K562 (cell line): ENCODE data around the gene VPS13D. TPM values are rescaled to one million over a fixed set of nuclear protein-coding genes. Genes with fewer than 3 reads are reported as not detected.
A peak's percentile ranks its signal among the peaks of the same experiment; 100 is the strongest.

Experiments
- KLF16 ChIP-seq: IDR thresholded peaks from 2 replicates; pipeline ENCODE4 v1.6.1; 2016; ENCODE audit warnings: antibody characterized with exemption
- MCM3 ChIP-seq: fragments of 450-650 bp; IDR thresholded peaks from 2 replicates; pipeline ENCODE4 v1.6.1; 2016
- NEUROD1 ChIP-seq: fragments of 150-350 bp; IDR thresholded peaks from 2 replicates; pipeline ENCODE4 v1.6.1; 2014; ENCODE audit warnings: borderline replicate concordance, low read length, low read depth; ENCODE audit not compliant: partially characterized antibody
- NR2C2 ChIP-seq, 2 experiments: fragments of 200-800 bp in 1 of 2; sonication (Bioruptor generic) in 1 of 2; sonication (generic) in 1 of 2; formaldehyde crosslinking in 1 of 2; IDR thresholded peaks; 2 replicates each; pipeline versions ENCODE4 v1.6.1 to v1.8.0; 2016 to 2022; ENCODE audit warnings: mild to moderate bottlenecking in 1 of 2, missing compliant biosample characterization in 1 of 2, missing genetic modification characterization in 1 of 2, missing genetic modification reagents in 1 of 2
- RCOR1 ChIP-seq, 2 experiments: IDR thresholded peaks; 2 replicates each; pipeline ENCODE4 v1.6.1; 2012; ENCODE audit warnings: low read depth in 2 of 2, low read length in 2 of 2, borderline replicate concordance in 1 of 2, improper control_type of control experiment in 1 of 2
- RFX5 ChIP-seq: IDR thresholded peaks from 2 replicates; pipeline ENCODE4 v1.6.1; 2011; ENCODE audit warnings: low read depth, mild to moderate bottlenecking, improper control_type of control experiment, low read length
- SRSF1 ChIP-seq: fragments of 200-400 bp; formaldehyde crosslinking; IDR thresholded peaks from 2 replicates; pipeline ENCODE4 v1.6.1; 2017; ENCODE audit warnings: mild to moderate bottlenecking, low read depth, low read length, moderate library complexity
- TCFL5 ChIP-seq: fragments of 250-450 bp; sonication (Bioruptor Pico); conservative IDR thresholded peaks from 2 replicates; pipeline ENCODE4 v1.6.1; 2021; ENCODE audit warnings: mild to moderate bottlenecking, moderate library complexity, matching md5 sums
- ZNF184 ChIP-seq: sonication (generic); formaldehyde crosslinking; IDR thresholded peaks from 2 replicates; pipeline ENCODE4 v1.5.0; 2020; ENCODE audit warnings: missing genetic modification reagents
- ZNF695 ChIP-seq: fragments of 450-650 bp; formaldehyde crosslinking; IDR thresholded peaks from 2 replicates; pipeline ENCODE4 v1.4.0; 2020; ENCODE audit warnings: mild to moderate bottlenecking, moderate library complexity
- polyA plus RNA-seq, 8 experiments: library from polyadenylated mRNA; depleted of rRNA in 4 of 8; stranded (reverse) in 5 of 8; unstranded in 3 of 8; fragments of >200 nt; fragmentation: Nextera tagmentation in 2 of 8; fragmentation: Illumina TruSeq in 1 of 8; extraction: Ambion mirVana in 2 of 8; extraction: Trizol in 1 of 8; gene quantifications; 2 replicates each; pipeline versions ENCODE4 v1.2.1 to v1.2.3, GENCODE V29; 2011 to 2014; ENCODE audit warnings: inconsistent platforms in 1 of 8, missing spikeins in 1 of 8
- total RNA-seq, 7 experiments: library from RNA; depleted of rRNA in 6 of 7; stranded (reverse); fragments of >200 nt in 6 of 7; fragmentation: Illumina TruSeq in 2 of 7; extraction: Trizol in 2 of 7; gene quantifications; 2 replicates each; pipeline versions ENCODE4 v1.2.1 to v1.2.3, GENCODE V29; 2011 to 2021; ENCODE audit warnings: low replicate concordance in 1 of 7
- TF ChIP-seq, protein P1 (sequence below): fragments of 450-650 bp; IDR thresholded peaks from 2 replicates; pipeline ENCODE4 v1.6.1; 2016; ENCODE audit warnings: low read depth
- TF ChIP-seq, protein P2 (sequence below), 2 experiments: IDR thresholded peaks in 1 of 2; conservative IDR thresholded peaks in 1 of 2; 2 replicates each; pipeline ENCODE4 v1.6.1; 2016; ENCODE audit warnings: low read depth in 2 of 2, mild to moderate bottlenecking in 1 of 2, missing compliant biosample characterization in 1 of 2, missing genetic modification characterization in 1 of 2, moderate library complexity in 1 of 2
- TF ChIP-seq, protein P3 (sequence below): fragments of 450-650 bp; formaldehyde crosslinking; IDR thresholded peaks from 2 replicates; pipeline ENCODE4 v1.4.0; 2022; ENCODE audit warnings: mild to moderate bottlenecking, moderate library complexity
- TF ChIP-seq, protein P4 (sequence below): sonication (generic); formaldehyde crosslinking; IDR thresholded peaks from 2 replicates; pipeline ENCODE4 v1.5.0; 2020; ENCODE audit warnings: missing genetic modification reagents

VPS13D gene
- total and polyA plus RNA-seq, 9 of the 15 experiments (the other 6 are each of a cell fraction or from before 2014, with no cell fraction given): 6.1 to 51.5 (median 38.5) TPM

DNA sequence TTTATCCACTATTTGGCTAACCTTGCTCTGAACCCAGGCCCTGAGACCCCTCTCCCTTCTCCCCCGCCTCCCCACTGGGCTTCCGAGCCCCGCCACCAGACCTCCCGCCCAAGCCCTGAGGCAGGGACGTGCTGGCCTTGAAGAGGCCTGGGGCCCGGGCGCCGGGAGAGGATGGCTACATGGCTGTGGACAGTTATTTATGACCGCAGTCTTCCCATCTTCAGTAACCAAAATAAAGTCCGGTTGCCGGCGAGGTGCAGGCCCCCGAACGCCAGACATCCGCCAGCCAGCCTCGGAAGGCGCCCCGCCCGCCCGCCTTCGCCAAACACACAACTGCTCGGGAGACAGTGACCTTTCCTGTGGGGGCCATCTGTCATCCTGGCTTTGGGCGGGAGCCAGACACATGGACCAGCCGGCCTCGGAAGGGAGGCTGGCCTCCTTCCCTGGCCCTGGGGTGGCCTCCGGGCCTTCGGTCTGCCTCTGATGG, 319.2 kb downstream of the VPS13D start (continued):
- TF ChIP-seq SRSF1 (no peak), MCM3 (no peak), RCOR1 (IDR thresholded peaks at IDR 0.05; ENCODE audit: borderline replicate concordance in 1 of 2, low read depth in 2 of 2, low read length in 2 of 2) (peak in 1 of 2 experiments; percentile 38; a peak in 1 of 4 replicates), ZNF184 (no peak), ZNF695 (no peak; the same call in 1 of the 2 replicates), RFX5 (no peak), TCFL5 (CRISPR knock-in tag) (no peak), NR2C2 (CRISPR knock-in tag; IDR thresholded peaks at IDR 0.05) (no peak), NR2C2 (tag; IDR thresholded peaks at IDR 0.05) (no peak; the same call in 1 of the 2 replicates), KLF16 (no peak), NEUROD1 (no peak)
- TF ChIP-seq, protein P1, sequence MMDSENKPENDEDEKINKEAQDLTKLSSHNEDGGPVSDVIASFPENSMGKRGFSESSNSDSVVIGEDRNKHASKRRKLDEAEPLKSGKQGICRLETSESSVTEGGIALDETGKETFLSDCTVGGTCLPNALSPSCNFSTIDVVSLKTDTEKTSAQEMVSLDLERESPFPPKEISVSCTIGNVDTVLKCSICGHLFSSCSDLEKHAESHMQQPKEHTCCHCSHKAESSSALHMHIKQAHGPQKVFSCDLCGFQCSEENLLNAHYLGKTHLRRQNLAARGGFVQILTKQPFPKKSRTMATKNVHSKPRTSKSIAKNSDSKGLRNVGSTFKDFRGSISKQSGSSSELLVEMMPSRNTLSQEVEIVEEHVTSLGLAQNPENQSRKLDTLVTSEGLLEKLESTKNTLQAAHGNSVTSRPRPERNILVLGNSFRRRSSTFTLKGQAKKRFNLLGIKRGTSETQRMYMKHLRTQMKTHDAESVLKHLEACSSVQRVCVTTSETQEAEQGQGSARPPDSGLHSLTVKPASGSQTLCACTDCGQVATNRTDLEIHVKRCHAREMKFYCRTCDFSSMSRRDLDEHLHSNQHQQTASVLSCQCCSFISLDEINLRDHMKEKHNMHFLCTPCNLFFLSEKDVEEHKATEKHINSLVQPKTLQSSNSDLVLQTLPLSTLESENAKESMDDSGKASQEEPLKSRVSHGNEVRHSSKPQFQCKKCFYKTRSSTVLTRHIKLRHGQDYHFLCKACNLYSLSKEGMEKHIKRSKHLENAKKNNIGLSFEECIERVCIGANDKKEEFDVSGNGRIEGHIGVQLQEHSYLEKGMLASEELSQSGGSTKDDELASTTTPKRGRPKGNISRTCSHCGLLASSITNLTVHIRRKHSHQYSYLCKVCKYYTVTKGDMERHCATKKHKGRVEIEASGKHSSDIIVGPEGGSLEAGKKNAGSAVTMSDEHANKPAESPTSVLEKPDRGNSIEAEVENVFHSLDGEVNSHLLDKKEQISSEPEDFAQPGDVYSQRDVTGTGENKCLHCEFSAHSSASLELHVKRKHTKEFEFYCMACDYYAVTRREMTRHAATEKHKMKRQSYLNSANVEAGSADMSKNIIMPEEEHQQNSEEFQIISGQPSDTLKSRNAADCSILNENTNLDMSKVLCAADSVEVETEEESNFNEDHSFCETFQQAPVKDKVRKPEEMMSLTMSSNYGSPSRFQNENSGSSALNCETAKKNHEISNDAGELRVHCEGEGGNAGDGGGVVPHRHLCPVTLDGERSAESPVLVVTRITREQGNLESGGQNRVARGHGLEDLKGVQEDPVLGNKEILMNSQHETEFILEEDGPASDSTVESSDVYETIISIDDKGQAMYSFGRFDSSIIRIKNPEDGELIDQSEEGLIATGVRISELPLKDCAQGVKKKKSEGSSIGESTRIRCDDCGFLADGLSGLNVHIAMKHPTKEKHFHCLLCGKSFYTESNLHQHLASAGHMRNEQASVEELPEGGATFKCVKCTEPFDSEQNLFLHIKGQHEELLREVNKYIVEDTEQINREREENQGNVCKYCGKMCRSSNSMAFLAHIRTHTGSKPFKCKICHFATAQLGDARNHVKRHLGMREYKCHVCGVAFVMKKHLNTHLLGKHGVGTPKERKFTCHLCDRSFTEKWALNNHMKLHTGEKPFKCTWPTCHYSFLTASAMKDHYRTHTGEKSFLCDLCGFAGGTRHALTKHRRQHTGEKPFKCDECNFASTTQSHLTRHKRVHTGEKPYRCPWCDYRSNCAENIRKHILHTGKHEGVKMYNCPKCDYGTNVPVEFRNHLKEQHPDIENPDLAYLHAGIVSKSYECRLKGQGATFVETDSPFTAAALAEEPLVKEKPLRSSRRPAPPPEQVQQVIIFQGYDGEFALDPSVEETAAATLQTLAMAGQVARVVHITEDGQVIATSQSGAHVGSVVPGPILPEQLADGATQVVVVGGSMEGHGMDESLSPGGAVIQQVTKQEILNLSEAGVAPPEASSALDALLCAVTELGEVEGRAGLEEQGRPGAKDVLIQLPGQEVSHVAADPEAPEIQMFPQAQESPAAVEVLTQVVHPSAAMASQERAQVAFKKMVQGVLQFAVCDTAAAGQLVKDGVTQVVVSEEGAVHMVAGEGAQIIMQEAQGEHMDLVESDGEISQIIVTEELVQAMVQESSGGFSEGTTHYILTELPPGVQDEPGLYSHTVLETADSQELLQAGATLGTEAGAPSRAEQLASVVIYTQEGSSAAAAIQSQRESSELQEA: no peak
- TF ChIP-seq, protein P2, sequence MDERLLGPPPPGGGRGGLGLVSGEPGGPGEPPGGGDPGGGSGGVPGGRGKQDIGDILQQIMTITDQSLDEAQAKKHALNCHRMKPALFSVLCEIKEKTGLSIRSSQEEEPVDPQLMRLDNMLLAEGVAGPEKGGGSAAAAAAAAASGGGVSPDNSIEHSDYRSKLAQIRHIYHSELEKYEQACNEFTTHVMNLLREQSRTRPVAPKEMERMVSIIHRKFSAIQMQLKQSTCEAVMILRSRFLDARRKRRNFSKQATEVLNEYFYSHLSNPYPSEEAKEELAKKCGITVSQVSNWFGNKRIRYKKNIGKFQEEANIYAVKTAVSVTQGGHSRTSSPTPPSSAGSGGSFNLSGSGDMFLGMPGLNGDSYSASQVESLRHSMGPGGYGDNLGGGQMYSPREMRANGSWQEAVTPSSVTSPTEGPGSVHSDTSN (CRISPR knock-in tag; IDR thresholded peaks at IDR 0.05; ENCODE audit: low read depth): no peak
- TF ChIP-seq, protein P2 (tag; conservative IDR thresholded peaks at IDR 0.05; ENCODE audit: low read depth): peak; percentile 69
- TF ChIP-seq, protein P3, sequence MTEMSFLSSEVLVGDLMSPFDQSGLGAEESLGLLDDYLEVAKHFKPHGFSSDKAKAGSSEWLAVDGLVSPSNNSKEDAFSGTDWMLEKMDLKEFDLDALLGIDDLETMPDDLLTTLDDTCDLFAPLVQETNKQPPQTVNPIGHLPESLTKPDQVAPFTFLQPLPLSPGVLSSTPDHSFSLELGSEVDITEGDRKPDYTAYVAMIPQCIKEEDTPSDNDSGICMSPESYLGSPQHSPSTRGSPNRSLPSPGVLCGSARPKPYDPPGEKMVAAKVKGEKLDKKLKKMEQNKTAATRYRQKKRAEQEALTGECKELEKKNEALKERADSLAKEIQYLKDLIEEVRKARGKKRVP (CRISPR knock-in tag): no peak
- TF ChIP-seq, protein P4, sequence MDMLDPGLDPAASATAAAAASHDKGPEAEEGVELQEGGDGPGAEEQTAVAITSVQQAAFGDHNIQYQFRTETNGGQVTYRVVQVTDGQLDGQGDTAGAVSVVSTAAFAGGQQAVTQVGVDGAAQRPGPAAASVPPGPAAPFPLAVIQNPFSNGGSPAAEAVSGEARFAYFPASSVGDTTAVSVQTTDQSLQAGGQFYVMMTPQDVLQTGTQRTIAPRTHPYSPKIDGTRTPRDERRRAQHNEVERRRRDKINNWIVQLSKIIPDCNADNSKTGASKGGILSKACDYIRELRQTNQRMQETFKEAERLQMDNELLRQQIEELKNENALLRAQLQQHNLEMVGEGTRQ: no peak
